Measurements from ENCODE around the gene ACBD6. TPM values are rescaled to one million over a fixed set of nuclear protein-coding genes. Genes with fewer than 3 reads are reported as not detected.

ACBD6 gene
- total and polyA plus RNA-seq, 8 donors, result 15.0 to 25.1 (median 18.6) TPM

GRCh38 chr1:180533266-180533987 lies 31.1 kb upstream of the ACBD6 start:
- TF ChIP-seq, protein P1, sequence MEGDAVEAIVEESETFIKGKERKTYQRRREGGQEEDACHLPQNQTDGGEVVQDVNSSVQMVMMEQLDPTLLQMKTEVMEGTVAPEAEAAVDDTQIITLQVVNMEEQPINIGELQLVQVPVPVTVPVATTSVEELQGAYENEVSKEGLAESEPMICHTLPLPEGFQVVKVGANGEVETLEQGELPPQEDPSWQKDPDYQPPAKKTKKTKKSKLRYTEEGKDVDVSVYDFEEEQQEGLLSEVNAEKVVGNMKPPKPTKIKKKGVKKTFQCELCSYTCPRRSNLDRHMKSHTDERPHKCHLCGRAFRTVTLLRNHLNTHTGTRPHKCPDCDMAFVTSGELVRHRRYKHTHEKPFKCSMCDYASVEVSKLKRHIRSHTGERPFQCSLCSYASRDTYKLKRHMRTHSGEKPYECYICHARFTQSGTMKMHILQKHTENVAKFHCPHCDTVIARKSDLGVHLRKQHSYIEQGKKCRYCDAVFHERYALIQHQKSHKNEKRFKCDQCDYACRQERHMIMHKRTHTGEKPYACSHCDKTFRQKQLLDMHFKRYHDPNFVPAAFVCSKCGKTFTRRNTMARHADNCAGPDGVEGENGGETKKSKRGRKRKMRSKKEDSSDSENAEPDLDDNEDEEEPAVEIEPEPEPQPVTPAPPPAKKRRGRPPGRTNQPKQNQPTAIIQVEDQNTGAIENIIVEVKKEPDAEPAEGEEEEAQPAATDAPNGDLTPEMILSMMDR (IDR thresholded peaks at IDR 0.05), result peak; percentile 50 to 77 (median 63)
- no peaks in the 10 kb centered on the region for H3K9me3 ChIP-seq
- intact Hi-C loops (cut with DNase I), result loop anchor here in 2 of 3 donors (10.0 kb wide), 2 partner anchors 91 to 111 kb away; no protein-coding TSS in a partner anchor
- DNase-seq, result peak; percentile 59 to 80 (median 74)
- H3K27me3 ChIP-seq, result no peaks in the 10 kb centered on the region
- no peaks in the 10 kb centered on the region for H3K36me3 ChIP-seq
- no peak overlapping the region for H3K27ac ChIP-seq
- peaks cover 0 to 6% (median 5%) of the 10 kb centered on the region in 3 donors for H3K4me1 ChIP-seq
- no peak overlapping the region for H3K4me3 ChIP-seq
- FAIRE-seq, result peak; percentile 9
- 40 to 41% methylated on average over 10 of the region's 10 CpGs for WGBS, 2 donors
- peak; percentile 86 to 94 (median 93) for ATAC-seq

GRCh38 chr1:180532854-180533253 lies 30.5 kb upstream of the ACBD6 start:
- Histone ChIP-seq H3K9me3 (no peaks in the 10 kb centered on the region), H3K4me1 (peaks cover 0 to 6% (median 5%) of the 10 kb centered on the region in 3 donors), H3K4me3 (no peak overlapping the region), H3K36me3 (no peaks in the 10 kb centered on the region), H3K27ac (no peak overlapping the region), H3K27me3 (no peaks in the 10 kb centered on the region)
- no peak for ATAC-seq
- 72 to 77% methylated on average over 5 of the region's 5 CpGs for WGBS, 2 donors
- intact Hi-C loops (cut with DNase I), result loop anchor here in 2 of 3 donors (10.0 kb wide), 2 partner anchors 92 to 112 kb away; no protein-coding TSS in a partner anchor
- TF ChIP-seq, protein P1 (IDR thresholded peaks at IDR 0.05), result no peak
- no peak for DNase-seq
- no peak for FAIRE-seq

DNA sequence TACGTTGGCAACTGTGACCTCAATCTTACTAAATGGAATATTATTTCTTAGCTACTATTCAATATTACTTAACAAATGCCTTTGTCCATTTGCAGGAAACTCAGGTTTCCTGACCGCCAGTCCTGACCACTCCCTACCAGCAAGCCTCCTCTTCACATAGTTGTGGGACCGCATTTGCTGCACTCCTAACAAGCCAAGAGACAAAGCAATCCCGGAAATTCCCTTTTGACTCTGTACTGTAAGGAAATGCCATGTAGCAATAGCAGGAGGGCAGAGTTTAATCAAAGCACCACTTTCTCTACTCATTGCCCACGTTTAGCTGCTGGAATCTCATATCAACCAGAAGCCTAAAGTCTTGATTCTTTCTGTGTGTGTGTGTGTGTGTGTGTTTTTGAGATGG lies 28.1 kb upstream of the ACBD6 start:
- TF ChIP-seq, protein P1 (IDR thresholded peaks at IDR 0.05), result no peak
- Histone ChIP-seq H3K9me3 (no peaks in the 10 kb centered on the region), H3K4me3 (no peak overlapping the region), H3K36me3 (no peaks in the 10 kb centered on the region), H3K27me3 (no peaks in the 10 kb centered on the region), H3K4me1 (peaks cover 0 to 6% (median 5%) of the 10 kb centered on the region in 3 donors), H3K27ac (peak overlapping the region in 2 of 4 donors; percentile 42 to 50)
- DNase-seq (peak in 1 of 6 donors; percentile 31), FAIRE-seq (no peak), ATAC-seq (peak in 3 of 4 donors; percentile 63 to 76 (median 74))
- intact Hi-C loops (cut with DNase I), result loop anchor here in 2 of 3 donors (10.0 kb wide), 2 partner anchors 94 to 114 kb away; no protein-coding TSS in a partner anchor
- 52 to 58% methylated on average over 5 of the region's 5 CpGs for WGBS, 2 donors

GRCh38 chr1:180528868-180529470 lies 26.6 kb upstream of the ACBD6 start:
- TF ChIP-seq, protein P1 (IDR thresholded peaks at IDR 0.05), result no peak

More at GRCh38 chr1:180528868-180529470, 26.6 kb upstream of the ACBD6 start:
- H3K36me3 ChIP-seq, result no peaks in the 10 kb centered on the region
- H3K4me3 ChIP-seq, result no peak overlapping the region
- ATAC-seq, result peak in 1 of 4 donors; percentile 9
- H3K9me3 ChIP-seq, result no peaks in the 10 kb centered on the region
- 84 to 86% methylated on average over 11 of the region's 11 CpGs for WGBS, 2 donors
- peaks cover 0 to 4% (median 3%) of the 10 kb centered on the region in 3 donors for H3K4me1 ChIP-seq
- intact Hi-C loops (cut with DNase I), result loop anchor here in 1 of 3 donors (10.0 kb wide), 1 partner anchor 326 kb away; no protein-coding TSS in a partner anchor
- no peaks in the 10 kb centered on the region for H3K27me3 ChIP-seq
- no peak for FAIRE-seq
- no peak overlapping the region for H3K27ac ChIP-seq
- no peak for DNase-seq

All from pancreas (tissue), 10 donors.